NCI-H1417 (cell line): ENCODE results near the gene ZBTB22.
"Not testable (repeated sequence)": the region's sequence is repeated elsewhere in the genome, so short reads cannot be mapped to it uniquely, and the experiment has no call there.

Experiments
- DNase-seq, 3 experiments: peaks; one replicate each; lab custom pipeline; 2025; lab: John Stamatoyannopoulos, UW

Gene ZBTB22

GRCh38 chr6:33317669-33318425 lies at the start of gene ZBTB22:
Gene ZBTB22, minus strand, starts transcription at chr6:33317744. Its CDS starts 828 bp downstream, at chr6:33316916.
- DNase-seq, result peak; percentile 97 to 99 (median 99)

GRCh38 chr6:33367009-33367714 lies 49.6 kb upstream of the ZBTB22 start:
- DNase-seq, result no peak

GRCh38 chr6:33365206-33365971 lies 47.8 kb upstream of the ZBTB22 start:
- DNase-seq, result not testable (repeated sequence)

- peak in 2 of 3 experiments; percentile 59 to 66 for DNase-seq
Observed at GRCh38 chr6:33364475-33365205, 47.1 kb upstream of the ZBTB22 start.

GRCh38 chr6:33363486-33363885 lies 45.9 kb upstream of the ZBTB22 start:
- DNase-seq, result not testable (repeated sequence)

- no peak for DNase-seq
Observed at GRCh38 chr6:33359331-33359730, 41.8 kb upstream of the ZBTB22 start.

- not testable (repeated sequence) for DNase-seq
Observed at GRCh38 chr6:33357160-33357871, 39.8 kb upstream of the ZBTB22 start.

GRCh38 chr6:33356295-33356694 lies 38.8 kb upstream of the ZBTB22 start:
- no peak for DNase-seq

- DNase-seq, result not testable (repeated sequence)
Observed at GRCh38 chr6:33355860-33356259, 38.3 kb upstream of the ZBTB22 start.

- no peak for DNase-seq
Observed at GRCh38 chr6:33347816-33348215, 30.3 kb upstream of the ZBTB22 start.

GRCh38 chr6:33346972-33347371 lies 29.4 kb upstream of the ZBTB22 start:
- DNase-seq, result not testable (repeated sequence)

- peak; percentile 59 to 88 (median 86) for DNase-seq
Observed at GRCh38 chr6:33344701-33345697, 27.5 kb upstream of the ZBTB22 start.

GRCh38 chr6:33343953-33344611 lies 26.5 kb upstream of the ZBTB22 start:
- no peak for DNase-seq

GRCh38 chr6:33343606-33343952 lies 26.0 kb upstream of the ZBTB22 start:
- DNase-seq, result not testable (repeated sequence)

- DNase-seq, result no peak
Observed at GRCh38 chr6:33339193-33339592, 21.6 kb upstream of the ZBTB22 start.

- no peak for DNase-seq
Observed at GRCh38 chr6:33336495-33336894, 19.0 kb upstream of the ZBTB22 start.

- no peak for DNase-seq
Observed at GRCh38 chr6:33335916-33336315, 18.4 kb upstream of the ZBTB22 start.

GRCh38 chr6:33333666-33334065 lies 16.1 kb upstream of the ZBTB22 start:
- no peak for DNase-seq

GRCh38 chr6:33330736-33331135 lies 13.2 kb upstream of the ZBTB22 start:
- no peak for DNase-seq
